T-helper 2 cell treated with Interferon-gamma antibody and Interleukin-4, amounts not matched to agents 100 ng/mL and 5 ng/mL, for 36 hours (primary cell): ENCODE results near the gene CEP128. TPM values are rescaled to one million over a fixed set of nuclear protein-coding genes. Genes with fewer than 3 reads are reported as not detected.

Experiments used
- intact Hi-C: fragments of 100-400 bp; cut with micrococcal nuclease; formaldehyde crosslinking; loops from one replicate; pipeline ENCODE4 v1.15.1; 2023
- total RNA-seq: library from RNA; stranded (reverse); gene quantifications from 2 replicates; pipeline ENCODE4 v1.2.3, GENCODE V29; 2022

The CEP128 gene
- total RNA-seq, 1 donor from 2014 or later: 31.7 TPM

DNA sequence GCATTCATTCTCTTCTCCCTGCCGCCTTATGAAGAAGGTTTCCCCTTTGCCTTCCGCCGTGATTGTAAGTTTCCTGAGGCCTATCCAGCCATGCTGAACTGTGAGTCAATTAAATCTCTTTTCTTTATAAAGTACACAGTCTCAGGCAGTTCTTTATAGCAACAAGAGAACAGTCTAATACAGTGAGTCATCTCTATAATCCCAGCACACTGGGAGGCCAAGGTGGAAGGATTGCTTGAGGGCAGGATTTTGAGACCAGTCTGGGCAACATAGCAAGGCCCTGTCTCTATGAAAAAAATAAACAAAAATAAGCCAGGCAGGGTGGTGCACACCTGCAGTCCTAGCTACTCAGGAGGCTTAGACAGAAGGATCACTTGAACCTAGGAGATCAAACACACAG lies 259.9 kb downstream of the CEP128 start:
- intact Hi-C loops: no loop called here

GRCh38 chr14:80679273-80679672 lies 262.3 kb downstream of the CEP128 start:
- intact Hi-C loops: no loop called here

GRCh38 chr14:80678436-80678835 lies 263.1 kb downstream of the CEP128 start:
- intact Hi-C loops: no loop called here

DNA sequence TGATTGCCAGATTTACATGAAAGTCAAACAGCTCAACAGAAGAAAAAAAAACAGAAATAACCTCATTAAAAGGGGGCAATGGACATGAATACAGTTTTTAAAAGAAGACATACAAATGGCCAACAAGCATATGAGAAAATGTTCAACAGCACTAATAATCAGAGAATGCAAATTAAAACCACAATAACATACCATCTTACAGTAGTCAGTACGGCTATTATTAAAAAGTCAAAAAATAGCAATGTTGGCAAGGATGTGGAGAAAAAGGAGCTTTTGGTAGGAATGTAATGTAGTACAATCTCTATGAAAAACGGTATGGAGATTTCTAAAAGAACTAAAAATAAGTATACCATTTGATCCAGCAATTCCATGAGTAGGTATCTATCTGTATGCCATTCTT lies 272.1 kb downstream of the CEP128 start:
- intact Hi-C loops: no loop called here

- intact Hi-C loops: no loop called here
Observed at GRCh38 chr14:80664576-80664975, 277.0 kb downstream of the CEP128 start.

GRCh38 chr14:80663541-80663940 lies 278.0 kb downstream of the CEP128 start:
- intact Hi-C loops: no loop called here

- intact Hi-C loops: no loop called here
Observed at GRCh38 chr14:80659783-80660182, 281.8 kb downstream of the CEP128 start.

DNA sequence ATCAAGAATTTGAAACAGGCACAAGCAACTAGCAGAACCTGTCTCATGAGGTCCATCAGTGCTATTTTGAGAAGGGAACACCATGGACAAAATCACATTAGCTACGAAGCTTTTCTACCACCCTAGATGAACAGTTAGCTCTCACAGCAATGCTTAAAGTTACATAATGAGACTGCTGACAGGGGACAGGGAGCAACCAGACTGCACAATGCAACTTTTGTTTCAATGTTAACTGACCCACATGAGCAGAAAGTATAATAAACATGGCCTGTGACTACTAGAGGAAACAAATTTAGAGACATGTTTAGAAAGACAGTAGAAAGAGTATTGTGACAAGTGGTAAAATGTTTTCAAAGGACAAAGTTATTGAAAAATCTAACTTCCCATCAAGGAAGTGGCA lies 282.8 kb downstream of the CEP128 start:
- intact Hi-C loops: no loop called here

DNA sequence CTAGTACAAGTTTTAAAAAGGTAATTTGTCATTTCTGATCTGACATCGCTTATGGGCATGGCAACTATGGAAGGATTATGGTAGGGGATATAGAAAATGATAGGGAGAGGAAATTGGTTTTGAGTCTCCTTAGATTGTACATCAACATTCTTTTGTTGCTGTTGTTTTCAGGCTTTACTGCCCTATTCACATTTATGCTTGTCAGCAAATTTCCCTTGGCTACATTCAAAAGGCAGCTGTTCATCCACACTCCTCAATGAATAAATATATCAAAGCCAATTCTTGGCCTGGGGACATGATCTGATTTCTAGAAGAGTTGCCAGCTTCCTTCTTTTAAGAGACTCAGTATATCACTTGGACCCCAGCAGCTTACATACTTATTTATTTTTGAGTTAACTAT lies 283.4 kb downstream of the CEP128 start:
- intact Hi-C loops: no loop called here

DNA sequence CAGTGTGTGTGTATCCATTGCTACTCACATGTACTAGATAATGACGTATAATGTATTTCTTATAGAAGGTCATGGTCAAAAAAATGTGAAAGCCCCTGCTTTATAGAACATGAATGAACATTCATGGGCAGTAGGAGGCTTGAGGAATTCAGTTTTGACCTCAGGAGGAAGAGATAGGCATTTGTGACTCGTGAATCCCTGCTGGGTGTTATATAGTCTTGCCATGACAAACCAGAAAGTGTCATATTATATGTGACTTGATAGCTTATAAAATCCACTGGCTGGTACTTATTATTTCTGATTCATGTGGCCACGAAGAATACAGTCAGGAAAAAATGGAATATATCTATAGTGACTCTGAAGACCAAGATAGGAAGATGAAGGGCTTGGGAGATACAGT lies 287.6 kb downstream of the CEP128 start:
- intact Hi-C loops: no loop called here

DNA sequence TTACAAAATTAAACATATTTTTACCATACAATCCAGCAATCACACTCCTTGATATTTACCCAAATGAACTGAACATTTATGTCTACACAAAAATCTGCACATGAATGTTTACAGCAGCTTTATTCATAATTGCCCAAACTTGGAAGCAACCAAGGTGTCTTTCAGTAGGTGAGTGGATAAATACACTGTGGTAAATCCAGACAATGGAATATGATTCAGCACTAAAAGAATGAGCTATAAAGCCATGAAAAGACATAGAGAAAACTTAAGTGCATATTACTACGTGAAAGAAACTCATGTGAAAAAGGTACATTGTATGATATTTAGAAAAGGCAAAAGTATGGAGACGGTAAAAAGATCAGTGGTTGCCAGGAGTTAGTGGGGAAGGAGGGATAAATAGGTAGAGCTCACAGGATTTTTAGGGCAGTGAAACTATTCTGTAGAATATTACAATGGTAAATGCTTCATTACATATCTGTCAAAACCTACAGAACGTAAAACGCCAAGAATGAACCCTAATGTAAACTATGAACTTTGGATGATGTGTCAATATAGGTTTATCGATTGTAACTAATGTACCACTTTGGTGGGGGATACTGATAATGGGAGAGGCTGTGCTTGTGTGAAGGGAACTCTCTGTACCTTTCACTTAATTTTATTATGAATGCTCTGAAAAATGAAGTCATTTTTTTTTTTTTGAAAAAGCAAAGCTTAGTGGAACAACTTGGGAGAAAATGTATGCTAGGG lies 295.7 kb downstream of the CEP128 start:
- intact Hi-C loops: no loop called here

DNA sequence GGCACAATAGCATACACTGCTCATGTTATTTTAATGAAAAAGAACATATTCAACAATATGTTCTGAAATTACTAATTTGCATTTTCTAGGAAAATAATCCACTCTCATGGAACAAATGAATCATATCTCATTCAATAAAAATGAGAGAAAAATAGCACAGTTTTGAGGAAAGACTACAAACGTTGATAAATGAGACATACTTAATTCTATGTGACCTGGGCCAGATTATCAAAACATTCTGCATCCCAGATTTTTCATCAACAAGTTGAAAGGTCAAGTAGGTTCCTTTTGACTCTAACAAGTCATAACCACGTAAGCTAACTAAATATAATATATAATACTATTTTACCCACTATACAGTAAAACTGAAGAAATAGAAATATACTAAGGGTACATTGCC lies 296.7 kb downstream of the CEP128 start:
- intact Hi-C loops: no loop called here

DNA sequence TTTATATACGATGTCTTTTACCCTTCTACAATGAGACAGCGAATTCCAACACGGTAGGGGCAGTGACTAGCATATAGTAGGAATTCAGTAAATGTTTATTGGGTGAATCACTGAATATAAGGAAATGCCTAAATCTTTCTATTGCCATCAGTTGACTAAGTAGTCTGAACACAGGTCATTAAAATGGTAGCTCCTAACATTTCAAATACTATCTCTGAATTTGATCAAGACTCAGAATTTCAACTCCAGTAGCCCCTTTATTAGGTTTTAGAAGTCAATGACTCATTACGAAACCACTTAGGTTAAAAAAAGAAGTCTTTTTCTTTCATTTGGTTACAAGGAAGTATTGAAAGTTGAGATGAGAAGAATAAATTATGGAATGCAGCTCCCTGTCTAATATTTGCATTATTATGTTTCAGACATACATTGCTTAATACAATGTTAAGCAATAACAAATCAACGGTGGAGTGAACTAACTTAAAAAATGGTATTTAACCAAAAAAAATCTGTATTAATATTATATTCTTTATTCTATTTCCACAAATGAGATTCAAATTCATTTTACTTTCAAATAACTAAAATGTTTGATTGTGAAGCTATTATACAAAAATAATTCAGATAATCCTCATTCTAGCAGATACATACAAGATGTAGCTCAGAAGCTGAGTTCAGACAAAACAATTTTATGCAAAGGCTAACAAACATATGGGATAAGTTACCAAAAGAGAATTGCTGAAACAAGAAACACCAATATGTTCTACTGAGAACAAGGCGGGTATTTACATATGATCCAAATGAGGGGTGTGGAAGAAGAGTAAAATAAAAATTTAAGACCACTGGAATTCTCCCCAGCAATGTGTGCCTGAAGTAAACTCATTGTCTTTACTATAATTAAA lies 302.7 kb downstream of the CEP128 start:
- intact Hi-C loops: no loop called here

- intact Hi-C loops: no loop called here
Observed at GRCh38 chr14:80637756-80638619, 303.6 kb downstream of the CEP128 start.

- intact Hi-C loops: no loop called here
Observed at GRCh38 chr14:80636071-80636470, 305.5 kb downstream of the CEP128 start.

DNA sequence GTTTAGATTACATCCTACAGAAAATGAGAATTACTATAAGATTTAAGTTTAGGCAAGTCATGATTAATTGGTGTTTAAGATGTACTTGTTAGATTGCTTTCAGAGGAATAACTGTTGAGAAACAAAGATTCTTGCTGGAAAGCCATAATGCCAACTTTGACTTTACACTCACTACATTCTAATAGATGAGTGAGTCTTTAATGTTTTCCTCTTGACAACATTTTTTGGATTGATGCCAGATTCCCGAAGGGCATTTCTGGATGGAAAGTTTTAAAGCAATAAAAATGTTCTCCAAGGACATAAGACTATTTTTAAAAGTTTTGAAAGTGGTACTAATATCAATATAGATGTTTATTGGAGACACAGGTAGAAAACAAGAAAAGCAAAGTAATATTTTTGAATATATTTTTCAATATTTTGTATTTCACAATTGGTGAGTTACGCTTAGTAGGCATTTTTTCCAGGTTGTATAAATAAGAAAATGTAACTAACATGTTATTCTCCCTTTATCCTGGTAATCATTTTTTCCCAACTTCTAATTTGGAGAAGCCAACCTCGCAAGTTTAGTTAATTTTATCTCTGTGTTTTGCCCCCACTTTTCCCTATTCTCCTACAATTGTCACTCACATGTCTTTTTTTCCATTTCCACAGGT lies 307.3 kb downstream of the CEP128 start:
- intact Hi-C loops: no loop called here

DNA sequence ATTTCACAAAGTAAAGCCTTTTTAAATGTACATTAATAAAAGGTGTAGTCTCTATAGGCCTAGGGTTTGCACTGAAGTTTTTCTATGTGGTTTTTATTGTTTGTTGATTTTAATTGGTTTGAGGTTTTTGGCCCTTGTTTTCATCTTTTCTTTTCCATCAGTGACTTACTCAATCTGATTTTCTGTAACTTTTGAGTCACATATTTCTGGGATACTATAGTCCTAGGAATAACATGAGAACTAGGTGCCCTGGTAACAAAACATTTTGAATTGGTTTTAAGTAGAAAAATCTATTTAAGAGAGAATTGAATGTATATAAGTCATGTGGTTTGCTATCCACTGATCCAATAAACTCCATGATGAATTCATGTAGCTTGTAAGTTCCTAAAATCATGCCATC lies 311.9 kb downstream of the CEP128 start:
- intact Hi-C loops: no loop called here

GRCh38 chr14:80628547-80628946 lies 313.0 kb downstream of the CEP128 start:
- intact Hi-C loops: no loop called here

GRCh38 chr14:80627745-80628144 lies 313.8 kb downstream of the CEP128 start:
- intact Hi-C loops: no loop called here

GRCh38 chr14:80624581-80624980 lies 317.0 kb downstream of the CEP128 start:
- intact Hi-C loops: no loop called here

DNA sequence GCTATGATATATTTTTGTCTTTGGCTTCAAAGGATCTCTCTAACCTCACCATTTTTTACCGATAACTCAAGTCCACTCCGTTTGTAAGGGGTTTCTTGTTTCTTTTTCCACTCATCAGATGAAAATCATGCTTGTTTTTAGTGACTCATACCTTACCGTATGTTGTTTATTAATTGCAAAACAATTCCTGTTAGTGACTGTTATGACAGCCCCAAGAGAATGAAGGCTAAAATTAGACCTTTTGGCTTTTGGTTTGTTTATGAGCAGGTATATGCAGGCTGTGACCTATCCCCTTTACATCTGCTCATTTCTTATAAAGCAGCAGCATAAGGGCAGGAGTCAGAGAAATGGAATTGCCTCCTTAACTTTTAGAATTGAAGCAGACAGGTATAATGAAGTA lies 319.8 kb downstream of the CEP128 start:
- intact Hi-C loops: no loop called here
